Astrocyte of the cerebellum (primary cell): Measurements from ENCODE around the gene TYMS.

ENCODE experiments used
- DNase-seq: peaks from one replicate; pipeline ENCODE4 v3.0.0-alpha.2; 2011; ENCODE audit warnings: low read depth
- H3K4me3 ChIP-seq: 2 replicates; pipeline ENCODE4 v1.5.1; 2011; ENCODE audit warnings: mild to moderate bottlenecking, low read depth, low read length, moderate library complexity
- CTCF ChIP-seq: IDR thresholded peaks from 2 replicates; pipeline ENCODE4 v1.5.1; 2012; ENCODE audit warnings: low read length, low read depth, moderate library complexity, mild to moderate bottlenecking; ENCODE audit errors: missing control alignments
- in situ Hi-C: cut with HindIII; loops from 2 replicates; pipeline ENCODE4 v1.10.0; 2017; ENCODE audit warnings: low sequenced_read_pairs

Gene TYMS

DNA sequence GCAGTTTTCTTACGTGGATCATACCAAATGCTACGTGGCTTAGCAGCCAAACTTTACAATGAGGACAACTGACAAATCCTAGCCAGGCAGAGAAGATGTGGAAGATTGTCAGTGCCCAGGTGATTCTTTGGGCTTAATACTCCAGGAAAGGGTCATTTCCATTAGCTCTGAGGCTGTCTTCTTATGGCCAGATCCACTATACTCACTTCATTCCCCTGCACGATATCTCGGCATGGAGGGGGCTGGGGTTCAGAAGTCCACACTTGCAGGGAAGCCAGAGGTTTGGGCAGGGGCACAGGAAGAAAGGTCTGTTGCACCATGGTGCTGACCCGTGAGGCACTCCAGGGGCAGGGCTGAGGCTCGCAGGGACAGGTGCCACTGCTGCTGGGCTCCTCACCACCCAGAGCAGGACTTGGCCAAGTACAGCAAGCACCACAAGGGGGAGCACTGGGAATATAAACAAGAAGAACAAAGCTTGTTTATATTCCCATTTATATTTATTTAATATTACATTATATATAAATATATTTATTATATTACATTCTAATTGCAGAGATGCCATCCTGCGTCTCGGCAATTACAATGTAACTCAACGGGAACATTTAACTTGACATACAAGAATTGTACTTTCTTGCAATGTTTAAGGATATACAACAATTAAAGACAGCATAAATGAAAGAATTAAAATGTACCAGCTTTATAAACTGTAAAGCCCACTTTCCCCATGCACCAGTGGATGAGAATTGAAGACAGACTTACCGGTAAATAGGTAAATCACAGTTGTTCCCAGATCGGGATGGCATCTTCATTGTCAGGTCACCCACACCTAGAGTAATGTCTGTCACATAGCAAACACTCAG is 33.5 kb upstream of the TYMS start:
- DNase-seq, result peak; percentile 64
- peak; percentile 72 for TF ChIP-seq CTCF
- in situ Hi-C loops, result loop anchor here (5.0 kb wide), 1 partner anchor 208 kb away; no protein-coding TSS in a partner anchor
- no peak overlapping the region for H3K4me3 ChIP-seq

GRCh38 chr18:627231-627630 is 30.2 kb upstream of the TYMS start:
- DNase-seq, result no peak
- TF ChIP-seq CTCF, result no peak
- in situ Hi-C loops, result no loop called here
- no peak overlapping the region for H3K4me3 ChIP-seq

DNA sequence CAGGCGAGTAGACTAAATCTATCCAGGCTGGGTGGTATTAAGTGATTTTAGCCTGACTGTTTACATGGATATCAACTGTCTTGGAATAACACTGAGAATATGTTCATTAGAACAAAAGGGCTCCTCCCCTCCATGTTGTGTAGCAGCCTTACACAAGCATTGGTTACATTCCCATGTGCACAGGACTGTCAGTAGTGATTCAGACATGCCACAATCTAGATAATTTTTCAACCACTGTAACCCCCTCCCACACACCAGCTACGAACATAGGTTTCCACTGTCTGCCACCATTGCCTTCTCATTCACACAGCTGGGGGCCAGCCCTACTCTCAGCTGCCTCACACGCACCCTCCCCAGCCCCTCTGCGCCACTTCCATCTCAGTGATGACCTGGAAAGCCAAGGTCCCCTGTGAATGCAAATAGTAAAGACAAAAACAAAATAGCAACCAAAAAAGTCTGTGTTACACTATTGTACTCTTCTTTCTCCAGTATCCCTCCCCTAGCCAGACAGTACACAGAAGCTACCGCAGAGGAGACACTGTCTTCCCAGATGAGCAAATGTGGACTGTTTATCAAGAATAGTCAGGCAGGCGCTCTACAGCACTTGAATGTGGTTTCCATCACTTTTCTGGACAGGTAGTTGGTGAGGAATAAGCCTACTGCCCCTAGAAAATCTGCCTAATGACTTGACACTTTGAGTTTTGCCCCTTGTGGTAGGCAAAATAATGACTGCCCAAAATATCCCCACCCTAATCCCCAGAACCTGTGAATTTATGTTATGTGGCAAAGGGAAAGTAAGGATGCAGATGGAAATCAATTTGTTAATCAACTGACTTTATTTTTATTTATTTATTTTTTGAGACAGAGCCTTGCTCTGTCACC is 27.9 kb upstream of the TYMS start:
- in situ Hi-C loops, result no loop called here
- DNase-seq, result no peak
- TF ChIP-seq CTCF, result peak; percentile 12
- no peak overlapping the region for H3K4me3 ChIP-seq

DNA sequence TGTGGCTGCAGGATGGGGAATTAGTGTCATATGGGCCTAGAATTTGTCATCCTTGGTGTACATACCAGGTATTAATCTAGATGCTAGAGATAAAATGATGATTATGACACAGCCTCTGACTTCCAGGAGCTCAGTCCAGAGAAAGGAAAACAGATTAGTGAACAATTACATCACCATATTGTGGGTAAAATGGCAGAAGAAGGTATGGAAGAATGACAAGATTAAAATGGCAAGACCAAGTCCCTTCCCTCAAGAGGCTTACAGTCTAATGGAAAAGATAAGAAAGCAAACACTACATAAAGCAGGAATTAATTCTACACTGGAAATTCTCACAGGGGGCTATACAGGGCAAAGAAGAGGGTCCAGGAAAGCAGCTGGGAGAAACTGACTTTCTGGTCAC is 25.9 kb upstream of the TYMS start:
- in situ Hi-C loops, result no loop called here
- no peak overlapping the region for H3K4me3 ChIP-seq
- no peak for TF ChIP-seq CTCF
- no peak for DNase-seq

- H3K4me3 ChIP-seq, result no peak overlapping the region
- in situ Hi-C loops, result no loop called here
- no peak for TF ChIP-seq CTCF
- no peak for DNase-seq
These were observed 22.9 kb upstream of the TYMS start for GRCh38 chr18:634551-635045.

DNA sequence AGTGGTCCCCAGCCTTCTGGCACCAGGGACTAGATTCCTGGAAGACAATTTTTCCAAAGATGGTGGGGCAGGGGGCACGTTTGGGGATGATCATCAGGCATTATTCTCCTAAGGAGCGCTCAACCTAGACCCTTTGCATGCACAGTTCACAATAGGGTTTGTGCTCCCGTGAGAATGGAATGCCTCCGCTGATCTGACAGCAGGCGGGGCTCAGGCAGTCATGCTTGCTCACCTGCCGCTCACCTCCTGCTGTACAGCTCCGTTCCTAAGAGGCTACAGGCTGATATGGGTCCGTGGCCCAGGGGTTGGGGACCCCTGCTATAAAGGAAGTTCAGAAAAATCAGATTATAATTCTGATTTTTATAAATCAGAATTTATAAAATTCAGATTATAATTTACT is 22.3 kb upstream of the TYMS start:
- no peak overlapping the region for H3K4me3 ChIP-seq
- TF ChIP-seq CTCF, result no peak
- DNase-seq, result no peak
- in situ Hi-C loops, result no loop called here
